Stimulated activated CD8-positive, alpha-beta memory T cell treated with anti-CD3 and anti-CD28 coated beads, Interleukin-7, amount 100 ng/mL, for 24 hours (primary cell): Measurements from ENCODE around the gene NAT16.
"Not testable (repeated sequence)": the region's sequence is repeated elsewhere in the genome, so short reads cannot be mapped to it uniquely, and the experiment has no call there.

Experiments
- DNase-seq: peaks from one replicate; pipeline ENCODE4 v3.0.0-alpha.2; 2020; ENCODE audit warnings: low read depth

NAT16 gene

GRCh38 chr7:101201695-101202602 lies 21.9 kb upstream of the NAT16 start:
- DNase-seq: no peak

- DNase-seq: no peak
Measured at GRCh38 chr7:101200862-101201599, 20.9 kb upstream of the NAT16 start, which contains the start of gene MOGAT3. Gene MOGAT3 (minus strand): TSS chr7:101201036. CDS start chr7:101200854, 182 bp downstream.

- no peak for DNase-seq
Measured at GRCh38 chr7:101200504-101200861, 20.4 kb upstream of the NAT16 start.

- not testable (repeated sequence) for DNase-seq
Measured at GRCh38 chr7:101199522-101199921, 19.4 kb upstream of the NAT16 start.

GRCh38 chr7:101198476-101198875 lies 18.4 kb upstream of the NAT16 start:
- no peak for DNase-seq

GRCh38 chr7:101197991-101198390 lies 17.9 kb upstream of the NAT16 start:
- no peak for DNase-seq

GRCh38 chr7:101195884-101196283 lies 15.8 kb upstream of the NAT16 start:
- no peak for DNase-seq

GRCh38 chr7:101189109-101189508 lies 9.0 kb upstream of the NAT16 start:
- DNase-seq: no peak

- no peak for DNase-seq
Measured at GRCh38 chr7:101186844-101187428, 6.8 kb upstream of the NAT16 start.

GRCh38 chr7:101186194-101186593 lies 6.1 kb upstream of the NAT16 start:
- no peak for DNase-seq

- DNase-seq: no peak
Measured at GRCh38 chr7:101185258-101185839, 5.3 kb upstream of the NAT16 start.

- DNase-seq: no peak
Measured at GRCh38 chr7:101179713-101180112, 380 bp downstream of the NAT16 start.

GRCh38 chr7:101179117-101179516 lies 976 bp downstream of the NAT16 start:
- no peak for DNase-seq

- DNase-seq: no peak
Measured at GRCh38 chr7:101177644-101178043, 2.4 kb downstream of the NAT16 start.

GRCh38 chr7:101175664-101176063 lies 4.4 kb downstream of the NAT16 start:
- no peak for DNase-seq

GRCh38 chr7:101174322-101174854 lies 5.7 kb downstream of the NAT16 start:
- DNase-seq: no peak

GRCh38 chr7:101173752-101174244 lies 6.3 kb downstream of the NAT16 start:
- DNase-seq: peak; percentile 49

GRCh38 chr7:101172854-101173751 lies 7.0 kb downstream of the NAT16 start:
- DNase-seq: no peak

- DNase-seq: no peak
Measured at GRCh38 chr7:101172005-101172853, 7.9 kb downstream of the NAT16 start.

GRCh38 chr7:101171442-101171837 lies 8.7 kb downstream of the NAT16 start:
- DNase-seq: no peak
